ENCODE data around the gene KRT81.
"Not testable (repeated sequence)": the region's sequence is repeated elsewhere in the genome, so short reads cannot be mapped to it uniquely, and the experiment has no call there.

The KRT81 gene

GRCh38 chr12:52241205-52241842, 50.0 kb downstream of the KRT81 start:
- DNase-seq (ENCODE audit: low read depth) = no peak

DNA sequence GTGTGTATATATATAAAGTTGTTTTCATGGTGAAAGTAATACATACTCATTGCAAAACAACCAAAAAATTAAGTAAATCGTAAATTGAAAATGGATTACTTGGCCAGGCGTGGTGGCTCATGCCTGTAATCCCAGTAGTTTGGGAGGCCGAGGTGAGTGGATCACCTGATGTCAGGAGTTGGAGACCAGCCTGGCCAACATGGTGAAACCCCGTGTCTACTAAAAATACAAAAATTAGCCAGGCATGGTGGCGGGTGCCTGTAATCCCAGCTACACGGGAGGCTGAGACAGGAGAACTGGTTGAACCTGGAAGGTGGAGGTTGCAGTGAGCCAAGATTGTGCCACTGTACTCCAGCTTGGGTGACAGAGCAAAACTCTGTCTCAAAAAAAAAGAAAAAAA, 51.1 kb downstream of the KRT81 start:
- not testable (repeated sequence) for DNase-seq (ENCODE audit: low read depth)

- DNase-seq (ENCODE audit: low read depth) = no peak
Observed at GRCh38 chr12:52239767-52240166, 51.6 kb downstream of the KRT81 start.

GRCh38 chr12:52238916-52239646, 52.3 kb downstream of the KRT81 start:
- no peak for DNase-seq (ENCODE audit: low read depth)

GRCh38 chr12:52238207-52238840, 53.0 kb downstream of the KRT81 start:
- DNase-seq (ENCODE audit: low read depth) = no peak

DNA sequence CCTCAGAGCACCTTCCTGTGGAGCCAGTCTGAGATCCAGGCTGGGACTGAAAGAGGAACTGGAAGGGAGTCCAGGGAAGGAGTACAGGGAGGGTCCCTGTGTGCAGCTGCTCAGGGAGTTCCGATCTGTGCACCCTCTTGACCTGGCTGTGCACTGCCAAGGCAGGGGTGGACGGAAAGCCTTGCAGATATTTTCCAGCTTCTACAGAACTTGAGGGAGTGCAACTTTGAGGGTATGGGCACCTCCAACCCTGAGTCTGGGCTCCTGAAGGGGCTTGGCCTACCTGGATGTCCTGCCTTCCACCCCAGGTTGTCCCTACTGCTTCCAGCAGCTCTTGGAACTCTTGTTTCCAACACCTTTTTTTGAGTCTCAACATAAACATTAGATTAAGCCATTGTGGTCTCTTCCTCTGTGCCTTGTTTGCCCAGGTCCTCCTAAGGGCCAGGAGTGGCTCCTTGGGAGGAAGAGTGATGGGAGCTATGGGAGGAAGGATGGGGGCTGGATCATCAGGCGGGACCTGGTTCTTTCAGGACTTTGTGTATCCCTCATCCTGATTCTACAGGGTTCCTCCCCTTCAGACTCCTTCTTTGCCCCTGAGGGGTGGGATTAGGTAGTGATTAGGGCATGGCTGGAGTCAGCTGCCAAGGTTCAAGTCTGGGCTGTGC, 54.8 kb downstream of the KRT81 start:
- DNase-seq (ENCODE audit: low read depth) = no peak
